Renal cortical epithelial cell (primary cell): Measurements from ENCODE around the gene TSC1. TPM values are rescaled to one million over a fixed set of nuclear protein-coding genes. Genes with fewer than 3 reads are reported as not detected.

Source experiments
- DNase-seq: peaks from one replicate; pipeline ENCODE4 v3.0.0-alpha.2; 2011; ENCODE audit warnings: low read depth
- total RNA-seq: library from RNA; depleted of rRNA; stranded (reverse); fragments of >200 nt; gene quantifications from 2 replicates; pipeline ENCODE4 v1.2.3, GENCODE V29; 2014

TSC1 gene
- total RNA-seq, 1 donor from 2014 or later: 48.1 TPM

DNA sequence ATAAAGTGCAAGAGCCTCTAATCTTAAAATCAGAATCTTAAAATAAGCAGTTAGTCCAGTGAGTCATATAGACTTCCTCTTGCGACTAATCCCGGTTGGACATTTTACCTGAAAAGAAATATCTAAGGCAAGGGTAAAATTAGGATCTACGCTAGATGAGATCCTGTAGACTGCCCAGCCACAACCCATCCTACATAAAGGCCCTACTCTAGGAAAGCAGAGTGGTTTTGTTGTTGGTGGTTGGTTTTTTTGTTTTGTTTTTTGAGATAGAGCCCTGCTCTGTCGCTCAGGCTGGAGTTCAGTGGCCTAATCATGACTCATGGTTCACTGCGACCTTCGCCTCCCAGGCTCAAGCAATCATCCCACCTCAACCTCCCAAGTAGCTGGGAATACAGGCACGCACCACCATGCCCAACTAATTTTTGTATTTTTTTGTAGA is 6.9 kb downstream of the TSC1 start:
- no peak for DNase-seq

DNA sequence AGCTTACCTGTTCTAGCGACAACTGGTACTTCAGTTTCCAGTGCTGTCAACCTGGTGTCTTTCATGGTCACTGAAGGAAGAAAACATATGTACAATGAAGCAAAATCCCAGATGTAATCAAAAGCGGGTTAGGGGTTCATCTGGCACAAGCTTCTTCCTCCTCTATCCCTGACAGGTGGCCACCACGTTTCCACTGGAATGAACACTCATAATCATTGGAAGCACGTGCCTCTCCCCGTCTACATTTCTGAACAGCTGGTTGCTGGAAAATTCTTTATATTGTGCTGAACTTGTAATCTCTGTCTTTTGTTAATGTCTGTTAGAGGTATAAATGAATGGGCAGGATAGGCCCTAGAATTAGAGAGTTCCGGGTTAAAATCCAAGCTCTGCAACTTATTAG is 9.4 kb downstream of the TSC1 start:
- DNase-seq: no peak

DNA sequence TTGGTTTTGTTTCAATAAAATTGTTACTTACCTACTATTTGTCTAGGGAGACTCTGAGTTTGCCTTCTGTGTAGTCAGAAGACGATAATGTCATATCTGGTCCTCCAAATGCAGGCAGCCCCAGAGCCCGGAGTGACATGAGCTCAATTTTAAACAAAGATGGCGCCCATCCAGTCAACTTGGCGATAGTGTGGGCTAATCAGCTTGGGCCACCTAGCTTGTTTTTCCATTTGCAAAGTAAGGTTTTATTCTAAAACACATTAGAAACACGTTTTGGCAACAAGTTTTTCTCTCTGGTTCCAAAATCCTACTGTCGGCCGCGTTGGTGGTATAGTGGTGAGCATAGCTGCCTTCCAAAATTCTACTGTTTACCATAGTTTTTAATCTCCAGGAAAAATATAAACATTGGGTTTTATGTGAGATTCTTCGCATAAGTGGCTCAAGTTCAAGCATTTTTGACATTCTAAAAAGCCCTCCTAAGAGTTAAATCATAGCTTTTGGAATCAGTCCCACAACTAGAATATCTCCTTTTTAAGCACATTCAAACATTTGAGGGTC is 13.2 kb downstream of the TSC1 start:
- no peak for DNase-seq

DNA sequence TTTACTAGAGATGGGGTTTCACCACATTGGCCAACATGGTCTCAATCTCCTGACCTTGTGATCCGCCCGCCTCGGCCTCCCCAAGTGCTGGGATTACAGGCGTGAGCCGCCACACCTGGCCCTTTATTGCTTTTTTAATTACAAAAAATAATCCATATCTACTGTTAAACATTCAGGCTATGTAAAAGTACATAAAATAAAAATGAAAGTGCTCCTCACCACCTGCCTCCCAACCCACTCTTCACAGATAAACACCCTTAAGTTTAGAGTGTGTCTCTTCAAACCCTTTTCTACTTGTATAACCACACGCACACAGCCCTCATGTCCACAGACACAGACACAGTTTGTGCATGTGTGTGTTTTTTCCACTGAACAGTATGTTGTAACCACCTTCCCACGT is 16.7 kb downstream of the TSC1 start:
- DNase-seq: no peak

DNA sequence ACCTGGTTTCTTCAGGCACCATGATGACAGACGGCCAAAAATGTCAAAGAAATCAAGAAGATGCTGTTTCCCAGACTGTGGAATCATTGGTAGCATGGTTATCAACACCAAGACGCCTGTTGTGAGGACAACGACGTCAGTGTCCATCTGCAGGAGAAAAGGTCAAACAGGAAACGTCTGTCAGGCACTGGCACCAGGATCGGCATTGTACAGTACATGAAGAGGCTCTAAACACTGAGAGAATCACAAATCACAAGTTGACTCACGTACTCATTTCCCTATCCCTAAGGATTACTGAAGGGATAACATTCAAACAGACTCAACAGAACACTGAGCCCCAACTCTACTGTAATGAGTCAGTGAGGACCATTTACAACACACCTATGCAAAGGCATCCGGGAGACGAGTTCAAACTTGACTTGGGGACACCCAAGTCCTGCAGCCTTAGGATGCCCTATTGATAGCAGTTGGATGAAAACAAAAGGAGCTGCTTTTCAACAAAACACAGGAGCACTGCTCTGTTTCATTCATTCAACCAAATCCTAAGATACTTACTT is 21.0 kb downstream of the TSC1 start:
- DNase-seq: no peak

DNA sequence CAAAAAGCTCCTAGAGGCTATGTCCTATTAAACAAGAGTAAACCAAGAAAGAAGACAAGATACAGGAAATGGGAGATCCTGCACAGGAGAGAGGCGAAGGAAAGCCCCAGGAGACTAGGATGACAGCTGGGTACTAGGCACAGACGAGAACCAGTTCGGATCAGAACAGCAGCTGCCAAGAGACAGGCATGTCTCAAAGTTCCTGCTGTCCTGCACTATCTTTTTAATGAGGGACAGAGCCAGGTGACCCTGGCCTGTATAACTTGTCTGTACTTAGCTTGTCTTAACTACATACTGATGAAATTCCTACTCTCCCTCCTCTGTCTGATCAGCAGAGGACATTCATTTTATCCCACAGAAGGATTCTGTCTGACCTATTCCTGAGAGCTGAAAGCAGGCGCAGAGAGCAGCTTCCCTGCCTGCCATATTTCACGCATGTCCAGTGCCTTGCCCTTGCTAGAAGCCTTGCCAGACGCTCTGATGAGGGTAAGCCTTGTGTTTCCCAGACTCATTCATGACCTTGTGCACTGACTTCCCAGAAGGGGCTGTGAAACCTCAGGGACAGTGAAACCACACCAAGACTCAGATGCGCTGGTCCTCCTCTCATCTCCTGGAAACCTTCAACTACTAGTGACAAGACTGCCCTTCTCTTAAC is 24.7 kb downstream of the TSC1 start:
- no peak for DNase-seq

- DNase-seq: no peak
Observed at GRCh38 chr9:132914924-132915323, 29.5 kb downstream of the TSC1 start.

DNA sequence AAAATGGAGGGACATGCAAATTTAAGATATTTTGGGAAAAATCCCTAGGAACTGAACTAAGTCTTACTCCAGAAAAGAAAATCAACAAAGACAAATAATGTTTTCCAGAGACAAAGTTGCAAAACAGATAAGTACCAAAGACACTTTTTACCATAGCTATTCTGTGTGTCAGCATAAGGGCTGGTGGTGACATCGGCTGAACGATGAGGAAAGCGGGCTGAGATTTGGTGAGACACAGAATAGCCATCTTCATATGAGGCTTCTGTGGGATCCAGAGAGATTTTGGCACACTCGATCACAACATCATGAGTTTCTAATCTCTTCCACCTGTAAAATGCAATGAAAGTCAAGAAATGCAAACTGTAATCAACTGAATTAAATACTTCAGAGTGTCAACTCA is 32.3 kb downstream of the TSC1 start:
- DNase-seq: no peak

DNA sequence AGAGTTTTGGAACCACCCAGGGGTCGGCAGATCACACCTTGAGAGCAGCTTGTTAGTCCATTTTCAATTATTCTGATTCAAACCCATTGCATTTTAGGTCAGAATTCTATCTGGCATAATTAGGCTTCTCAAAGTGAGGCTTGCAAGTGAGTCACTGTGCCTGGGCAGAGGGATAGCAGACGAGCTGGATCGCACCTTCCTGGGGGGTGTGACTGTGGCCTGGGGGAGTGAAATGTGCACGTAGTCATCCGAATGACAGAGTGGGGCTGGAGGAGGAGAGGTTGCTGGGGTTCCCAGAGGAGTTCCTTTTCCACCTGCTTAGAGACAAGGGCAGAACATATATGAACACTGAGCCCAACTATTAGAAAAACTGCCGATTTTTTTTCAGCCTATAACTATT is 34.0 kb downstream of the TSC1 start:
- no peak for DNase-seq

DNA sequence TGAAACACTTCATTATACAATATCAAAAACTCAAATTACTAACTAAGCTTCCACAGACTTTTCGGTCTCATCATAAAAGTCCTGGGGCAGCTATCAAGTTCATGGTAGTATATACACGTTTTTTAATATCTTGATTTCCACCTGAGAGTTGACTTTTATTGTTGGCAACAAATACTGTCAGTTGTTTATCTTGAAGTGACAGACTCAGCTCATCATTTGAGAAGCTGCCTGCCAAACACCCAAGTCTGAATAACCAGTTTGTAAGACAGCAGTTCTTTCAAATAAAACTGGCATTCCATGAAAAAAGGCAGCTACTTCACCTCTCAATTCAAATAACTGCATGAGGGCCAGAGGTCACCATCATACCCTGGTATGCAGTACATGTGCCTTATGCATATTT is 35.1 kb downstream of the TSC1 start:
- DNase-seq: no peak

DNA sequence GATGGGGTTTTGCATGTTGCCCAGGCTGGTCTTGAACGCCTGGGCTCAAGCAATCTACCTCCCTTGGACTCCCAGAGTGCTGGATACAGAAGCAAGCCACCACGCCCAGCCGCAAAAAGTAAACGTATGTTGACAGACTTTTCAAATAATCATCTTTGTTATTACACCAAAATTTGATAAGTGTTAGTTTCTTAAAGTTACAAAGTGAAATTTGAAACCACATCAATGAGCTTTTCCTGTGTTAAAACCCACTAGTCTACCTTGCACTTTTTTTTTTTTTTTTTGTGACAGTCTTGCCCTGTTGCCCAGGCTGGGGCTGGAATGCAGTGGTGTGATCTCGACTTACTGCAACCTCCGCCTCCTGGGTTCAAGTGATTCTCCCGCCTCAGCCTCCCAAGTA is 35.8 kb downstream of the TSC1 start:
- no peak for DNase-seq

DNA sequence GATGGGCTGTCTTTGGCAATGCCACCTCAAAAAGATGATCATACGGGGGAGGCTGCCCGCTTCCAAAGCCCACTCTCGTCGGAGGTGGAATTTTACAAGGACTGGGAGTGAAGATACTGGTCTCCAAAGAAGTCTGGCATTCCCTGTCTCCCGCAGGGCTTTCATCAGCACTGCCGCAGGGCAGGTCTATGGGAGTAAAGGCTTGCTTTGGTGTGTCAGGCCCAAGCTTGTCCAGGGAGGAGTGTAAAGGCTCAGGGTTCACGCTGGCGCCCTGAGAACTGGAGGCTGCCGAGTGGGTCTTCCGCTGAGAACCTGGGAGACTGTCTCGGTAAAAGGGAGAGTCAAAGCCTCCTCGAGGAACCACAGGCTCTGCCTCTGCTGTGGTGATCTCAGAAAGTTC is 38.7 kb downstream of the TSC1 start:
- no peak for DNase-seq

DNA sequence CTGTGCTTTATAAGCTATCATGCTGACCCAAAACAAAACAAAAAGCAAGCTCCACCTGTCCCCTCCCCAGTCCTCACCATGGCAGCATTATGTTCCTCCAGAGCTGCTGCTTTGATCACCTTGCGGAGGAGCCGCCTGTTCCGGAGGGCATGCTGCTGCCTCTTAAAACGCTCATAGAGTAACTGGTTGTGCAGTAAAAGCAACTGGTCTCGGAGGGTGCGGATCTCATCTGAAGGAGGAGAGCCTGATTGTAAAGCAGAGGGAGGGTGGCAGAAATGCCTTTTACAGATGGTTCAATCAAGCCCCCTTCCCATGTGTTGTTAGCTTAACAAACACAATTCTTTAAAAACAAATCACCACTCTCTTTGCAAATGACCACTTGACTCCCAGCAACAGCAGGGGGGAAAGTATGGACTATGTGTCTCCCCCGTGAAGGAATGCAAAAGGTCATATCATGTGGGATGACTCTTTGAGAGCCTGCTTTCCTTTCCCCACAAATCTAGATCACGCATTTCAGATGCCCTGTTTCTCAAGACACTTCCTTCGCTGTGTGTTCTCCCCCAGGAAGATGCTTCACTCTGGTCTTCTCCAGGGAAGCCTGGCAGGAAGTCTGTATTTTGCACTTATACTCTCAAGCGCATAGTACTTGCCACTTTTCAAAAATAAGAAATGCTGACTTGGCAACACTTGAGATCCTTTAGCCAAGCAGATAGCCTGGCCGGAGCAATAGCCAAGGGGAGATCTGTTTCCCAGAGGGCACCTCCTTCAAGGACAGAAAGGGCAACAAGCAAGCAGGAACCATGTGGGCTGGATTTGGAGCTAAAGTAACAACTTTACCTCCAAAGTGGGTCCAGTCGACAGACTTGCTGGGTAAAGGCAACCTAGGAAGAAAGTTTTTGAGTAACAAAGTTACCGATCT is 40.6 kb downstream of the TSC1 start:
- no peak for DNase-seq

- peak; percentile 68 for DNase-seq
Observed at GRCh38 chr9:132901858-132902831, 42.3 kb downstream of the TSC1 start.

DNA sequence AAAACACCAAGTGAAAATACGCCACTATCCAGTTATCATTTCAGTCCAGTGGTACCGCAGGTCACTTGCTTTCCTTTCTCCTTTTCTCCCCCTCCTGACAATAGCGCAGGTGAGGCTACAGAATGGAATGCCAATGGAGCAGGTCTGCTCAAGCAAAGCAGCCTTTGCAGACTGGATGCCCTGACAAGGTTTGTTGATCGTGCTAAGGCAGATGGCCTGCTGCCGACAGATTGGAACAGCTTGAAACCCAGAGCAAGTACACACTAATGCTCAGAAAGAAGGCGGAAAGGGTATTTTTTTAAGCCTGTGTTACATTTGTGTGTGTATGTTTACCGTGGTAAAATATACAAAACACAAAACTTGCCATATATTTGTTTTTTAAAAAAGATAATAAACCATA is 46.4 kb downstream of the TSC1 start:
- DNase-seq: no peak

DNA sequence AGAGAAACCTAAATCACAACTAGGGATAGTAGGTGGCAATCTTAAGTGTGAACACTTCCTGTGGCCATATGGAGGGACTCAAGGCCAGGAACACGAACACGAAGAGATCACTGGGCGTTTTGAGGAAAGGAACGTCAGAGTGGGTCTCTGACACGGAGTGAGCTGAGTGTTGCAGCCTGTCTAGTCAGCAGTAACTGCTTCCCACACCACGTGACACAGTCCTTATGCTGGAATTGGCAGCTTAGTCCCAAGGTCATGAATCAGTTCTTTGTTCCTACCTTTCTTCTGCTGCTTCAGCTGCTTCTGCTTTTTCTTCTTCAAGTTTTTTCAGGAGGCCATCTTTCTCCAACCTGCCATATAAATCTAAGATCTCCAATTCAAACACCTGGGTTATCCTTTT is 47.5 kb downstream of the TSC1 start:
- DNase-seq: no peak

DNA sequence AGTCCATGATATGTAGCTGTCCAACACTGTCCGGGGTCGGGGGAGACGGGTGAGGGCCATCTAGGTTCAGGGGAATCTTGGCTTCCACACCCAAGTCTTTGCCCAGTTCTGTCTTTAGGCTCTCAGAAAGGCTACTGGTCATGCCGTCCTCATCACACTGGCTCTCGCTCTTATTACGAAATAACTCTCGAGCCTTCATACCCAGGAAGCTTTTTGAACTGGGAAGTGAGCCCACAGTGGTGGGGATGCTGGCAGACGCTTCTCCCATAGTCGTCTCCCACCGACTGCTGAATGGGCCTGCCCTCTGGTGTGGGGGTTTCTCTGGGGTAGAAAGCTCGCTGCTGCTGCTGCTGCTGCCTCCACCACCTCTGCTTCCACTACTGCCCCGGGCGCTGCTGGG is 48.2 kb downstream of the TSC1 start:
- no peak for DNase-seq

DNA sequence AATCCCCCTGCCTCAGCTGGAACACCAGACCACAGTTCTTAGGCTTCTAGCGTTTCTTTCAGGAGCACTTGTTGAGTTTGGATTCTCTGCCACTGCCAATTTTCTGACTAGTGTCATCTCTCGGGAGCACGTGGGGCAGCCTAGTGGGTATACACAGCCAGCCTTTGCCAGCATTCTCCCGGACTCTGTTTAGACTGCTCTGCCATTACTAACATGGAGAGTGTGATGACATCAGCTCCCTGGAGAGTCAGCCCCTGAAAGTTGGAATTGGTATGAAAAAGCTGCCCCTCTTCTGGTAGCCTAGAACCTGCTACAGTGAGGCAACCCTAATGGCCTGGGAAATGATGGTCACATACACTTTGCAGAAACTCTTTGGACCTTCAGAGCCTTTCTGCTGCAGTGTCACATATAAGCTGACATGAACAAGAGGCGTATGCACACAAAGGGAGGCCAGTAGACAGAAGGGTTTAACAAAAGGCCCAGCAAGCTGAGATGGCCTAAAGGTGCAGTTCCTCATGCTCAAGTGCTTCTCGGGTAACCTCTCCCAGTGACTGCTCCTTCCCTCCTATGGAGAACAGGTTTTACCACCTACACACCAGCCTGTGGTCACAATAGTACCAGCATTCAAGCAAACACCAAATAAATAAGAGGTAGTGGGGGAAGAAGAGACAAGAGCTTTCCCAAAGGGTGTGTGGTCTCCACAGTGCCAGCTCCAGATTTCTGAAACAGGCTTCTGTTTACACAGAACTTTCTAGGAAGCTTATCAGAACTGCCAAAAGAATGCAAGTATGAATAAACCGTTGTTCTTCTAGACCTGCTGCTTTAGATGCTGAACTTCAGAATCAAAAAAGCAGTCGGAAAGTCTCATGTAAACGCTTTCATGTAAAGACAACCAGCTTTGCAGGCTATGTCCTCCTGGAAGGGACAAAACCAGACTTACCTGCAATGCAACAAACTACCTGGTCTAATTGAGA is 49.3 kb downstream of the TSC1 start:
- DNase-seq: no peak

DNA sequence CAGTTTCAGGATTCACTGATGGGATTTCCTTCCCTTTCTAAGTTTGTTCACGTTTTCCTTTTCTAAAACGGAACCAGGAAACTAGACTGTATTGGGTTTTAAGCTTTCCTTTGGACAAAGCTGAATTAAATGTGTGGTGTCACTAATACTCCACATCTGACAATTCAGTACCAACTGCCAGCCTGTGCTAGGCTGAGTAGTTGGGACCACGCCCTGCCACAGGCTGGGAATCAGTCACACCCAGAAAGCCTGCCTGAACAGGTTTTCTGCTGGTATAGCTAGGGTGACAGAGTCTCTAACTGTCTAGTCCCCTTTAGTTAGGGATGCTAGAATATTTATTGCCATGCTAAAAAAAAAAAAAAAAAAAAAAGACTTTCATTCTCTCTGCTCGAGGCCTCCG is 50.1 kb downstream of the TSC1 start:
- no peak for DNase-seq

DNA sequence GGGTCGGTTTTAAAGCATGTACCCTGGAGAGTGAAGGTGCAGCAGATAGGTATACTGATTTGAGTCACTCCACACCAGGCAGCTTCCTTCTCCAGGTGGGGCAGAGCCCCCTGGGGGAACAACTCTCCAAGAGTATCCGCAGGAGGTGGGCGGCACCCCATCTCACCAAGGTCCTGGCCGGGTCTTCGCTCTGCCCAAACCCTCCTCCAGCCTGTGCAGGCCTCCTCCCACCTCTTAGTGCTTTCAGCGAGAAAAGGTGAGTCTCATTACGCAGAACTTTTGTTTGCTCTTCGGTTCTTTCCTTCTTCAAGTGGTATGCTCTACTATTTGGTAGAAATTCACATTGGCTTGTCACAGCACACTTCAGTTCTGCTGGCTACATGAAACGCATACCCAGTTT is 52.0 kb downstream of the TSC1 start:
- no peak for DNase-seq
